Brain microvascular endothelial cell (primary cell): ENCODE results near the gene RNLS.

Experiments
- DNase-seq: peaks from one replicate; pipeline ENCODE4 v3.0.0-alpha.2; 2020
- H3K27ac ChIP-seq: fragments of 250-450 bp; sonication (Bioruptor Pico); 2 replicates; pipeline ENCODE4 v1.5.1; 2020; ENCODE audit warnings: mild to moderate bottlenecking, moderate library complexity
- H3K27me3 ChIP-seq: fragments of 250-450 bp; sonication (Bioruptor Pico); replicated peaks from 2 replicates; pipeline ENCODE4 v1.5.1; 2020; ENCODE audit warnings: mild to moderate bottlenecking
- H3K36me3 ChIP-seq: fragments of 250-450 bp; sonication (Bioruptor Pico); replicated peaks from 2 replicates; pipeline ENCODE4 v1.5.1; 2020; ENCODE audit warnings: mild to moderate bottlenecking
- H3K4me3 ChIP-seq: 2 replicates; pipeline ENCODE4 v1.5.1; 2011; ENCODE audit warnings: low read depth, mild to moderate bottlenecking, control low read depth, low read length, moderate library complexity
- CTCF ChIP-seq: IDR thresholded peaks from 2 replicates; pipeline ENCODE4 v1.5.1; 2011; ENCODE audit warnings: low read depth, mild to moderate bottlenecking, moderate library complexity, low read length, control low read depth, inconsistent platforms; ENCODE audit errors: missing control alignments
- in situ Hi-C: cut with HindIII; loops from 2 replicates; pipeline ENCODE4 v1.10.0; 2017; ENCODE audit warnings: low sequenced_read_pairs, low pct_ligation_motif_present

RNLS gene

DNA sequence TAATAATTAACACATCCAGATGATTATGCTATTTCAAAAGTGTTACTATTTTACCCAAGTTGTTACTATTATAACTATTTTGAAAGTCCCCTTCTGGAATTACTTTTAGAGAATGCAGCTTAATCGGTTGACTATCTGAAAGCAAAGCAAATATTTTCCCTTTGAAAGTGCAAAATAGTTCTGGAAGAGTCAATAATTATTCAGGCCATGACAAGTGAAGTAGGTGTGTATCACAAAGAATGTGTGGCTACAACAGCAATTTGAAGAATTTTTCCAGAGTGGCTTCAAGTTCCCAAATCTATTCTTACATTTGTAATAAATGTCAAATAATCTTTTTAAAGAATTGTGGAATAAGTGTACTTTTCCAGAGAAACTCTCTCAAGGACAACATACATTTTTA is 42.8 kb downstream of the RNLS start:
- H3K27ac ChIP-seq: no peak overlapping the region
- in situ Hi-C loops: no loop called here
- no peak for TF ChIP-seq CTCF
- H3K36me3 ChIP-seq: no peaks in the 10 kb centered on the region
- H3K27me3 ChIP-seq: no peaks in the 10 kb centered on the region
- no peak for DNase-seq
- no peak overlapping the region for H3K4me3 ChIP-seq

- no peak for TF ChIP-seq CTCF
- in situ Hi-C loops: no loop called here
- Histone ChIP-seq H3K36me3 (no peaks in the 10 kb centered on the region), H3K27me3 (no peaks in the 10 kb centered on the region), H3K27ac (no peak overlapping the region), H3K4me3 (no peak overlapping the region)
- no peak for DNase-seq
These were observed 45.1 kb downstream of the RNLS start for GRCh38 chr10:88538048-88538447.

DNA sequence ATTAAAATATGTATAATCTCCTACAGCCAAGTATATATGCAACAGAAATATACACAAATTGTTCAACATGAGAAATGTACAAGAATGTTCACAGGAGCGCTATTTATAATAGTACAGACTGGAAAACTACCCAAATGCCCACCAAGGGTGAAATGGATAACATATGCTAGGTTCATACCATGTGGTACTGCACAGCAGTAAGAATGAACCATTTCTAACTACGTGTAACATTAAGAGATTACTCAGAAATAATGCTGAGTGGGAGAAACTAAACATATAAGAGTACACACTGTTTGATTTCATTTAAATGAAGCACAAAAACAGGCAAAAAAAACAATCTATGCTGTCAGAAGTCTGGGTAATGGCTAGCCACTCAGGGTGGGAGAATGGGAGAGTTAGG is 45.8 kb downstream of the RNLS start:
- no peak overlapping the region for H3K4me3 ChIP-seq
- in situ Hi-C loops: no loop called here
- no peak for TF ChIP-seq CTCF
- no peaks in the 10 kb centered on the region for H3K27me3 ChIP-seq
- no peak for DNase-seq
- no peaks in the 10 kb centered on the region for H3K36me3 ChIP-seq
- H3K27ac ChIP-seq: no peak overlapping the region

DNA sequence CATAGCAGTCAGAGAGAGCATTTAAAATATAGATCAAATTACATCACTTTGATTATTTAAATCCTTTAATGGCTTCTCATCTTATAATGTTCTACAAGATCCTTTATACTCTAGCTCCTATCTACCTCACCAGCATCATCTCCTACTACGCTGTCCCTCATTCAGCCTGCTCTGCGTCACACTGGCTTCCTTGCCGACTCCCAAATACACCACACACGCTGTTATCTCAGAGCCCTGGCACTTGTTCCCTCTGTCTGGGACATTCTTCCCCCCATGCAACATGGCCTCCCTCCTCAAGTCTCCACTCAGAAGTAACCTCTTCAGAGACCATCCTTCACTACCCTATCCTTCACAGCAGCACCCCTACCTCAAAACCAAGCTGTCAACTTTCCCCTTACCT is 46.7 kb downstream of the RNLS start:
- in situ Hi-C loops: no loop called here
- H3K27ac ChIP-seq: no peak overlapping the region
- no peak for DNase-seq
- no peaks in the 10 kb centered on the region for H3K27me3 ChIP-seq
- no peaks in the 10 kb centered on the region for H3K36me3 ChIP-seq
- no peak overlapping the region for H3K4me3 ChIP-seq
- no peak for TF ChIP-seq CTCF

- no peak overlapping the region for H3K4me3 ChIP-seq
- DNase-seq: no peak
- no peak for TF ChIP-seq CTCF
- no peaks in the 10 kb centered on the region for H3K36me3 ChIP-seq
- H3K27me3 ChIP-seq: no peaks in the 10 kb centered on the region
- in situ Hi-C loops: no loop called here
- H3K27ac ChIP-seq: no peak overlapping the region
These were observed 48.9 kb downstream of the RNLS start for GRCh38 chr10:88534072-88534665.

DNA sequence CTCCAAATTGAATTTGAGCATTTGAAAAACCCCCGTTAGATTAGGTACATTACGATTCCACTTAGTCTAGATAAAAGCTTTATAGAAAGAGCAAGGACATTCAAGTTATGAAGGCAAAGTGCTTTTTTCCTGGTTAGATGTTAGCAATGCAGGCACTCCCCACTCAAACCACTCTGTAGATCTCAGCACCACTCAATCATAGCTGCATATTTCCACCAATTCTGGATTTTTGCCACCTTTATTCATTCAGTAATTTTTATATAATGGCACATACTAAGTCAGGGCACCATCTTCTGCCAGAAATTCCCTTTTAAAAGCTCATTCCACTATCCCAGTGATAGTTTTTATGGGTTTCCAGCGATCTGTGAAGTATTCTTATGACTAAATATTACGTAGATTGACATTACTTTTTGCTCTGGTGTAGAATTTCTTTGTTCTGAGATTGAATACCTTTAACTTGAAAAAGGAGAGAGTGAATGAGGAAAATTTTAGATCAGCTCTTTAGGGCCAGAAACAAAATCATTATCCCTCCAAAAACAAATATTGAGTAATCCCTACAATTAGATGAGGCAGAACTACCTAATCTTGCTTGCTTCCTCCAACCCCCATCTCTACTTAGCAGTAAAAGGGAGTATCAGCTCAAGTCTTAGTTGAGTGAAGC is 51.6 kb downstream of the RNLS start:
- no peak overlapping the region for H3K27ac ChIP-seq
- DNase-seq: no peak
- no peak overlapping the region for H3K4me3 ChIP-seq
- H3K27me3 ChIP-seq: no peaks in the 10 kb centered on the region
- no peak for TF ChIP-seq CTCF
- no peaks in the 10 kb centered on the region for H3K36me3 ChIP-seq
- in situ Hi-C loops: no loop called here
